ENCODE data around the gene TNS1. TPM values are rescaled to one million over a fixed set of nuclear protein-coding genes. Genes with fewer than 3 reads are reported as not detected.

TNS1 gene
- polyA plus RNA-seq, 3 donors = 0.26 to 1.6 (median 1.5) TPM

- Mint-ChIP-seq H3K4me3 (no peak overlapping the region), H3K4me1 (peaks cover 20% of the 10 kb centered on the region), H3K27ac (peak overlapping the region in 1 of 7 donors; percentile 8), H3K27me3 (ENCODE audit: low read depth in 3 of 3) (peaks cover 3 to 10% (median 4%) of the 10 kb centered on the region in 3 donors), H3K9me3 (no peaks in the 10 kb centered on the region), H3K36me3 (peaks cover 0 to 2% of the 10 kb centered on the region in 2 donors)
- H3K79me2 ChIP-seq (ENCODE audit: insufficient read depth, low read length) = no peaks in the 10 kb centered on the region
- no peak overlapping the region for H3K4me2 ChIP-seq (replicated peaks; ENCODE audit: extremely low read depth, low read length, poor library complexity, severe bottlenecking)
- no peaks in the 10 kb centered on the region for H3K27me3 ChIP-seq (ENCODE audit: control insufficient read depth in 2 of 2, insufficient read depth in 2 of 2, low read length in 2 of 2)
- no peaks in the 10 kb centered on the region for H3K9me3 ChIP-seq (replicated peaks in 1 of 2; ENCODE audit: control insufficient read depth in 1 of 2, insufficient read depth in 1 of 2, low read length in 2 of 2)
- no peak overlapping the region for H3K9ac ChIP-seq (ENCODE audit: insufficient read depth, low read length, poor library complexity, severe bottlenecking)
- H3K36me3 ChIP-seq (replicated peaks in 1 of 2; ENCODE audit: control insufficient read depth in 1 of 2, insufficient read depth in 2 of 2, low read length in 2 of 2) = no peaks in the 10 kb centered on the region
- no peak for TF ChIP-seq CTCF (IDR thresholded peaks at IDR 0.05)
- peak in 1 of 3 donors; percentile 34 for DNase-seq
- H4K20me1 ChIP-seq (ENCODE audit: insufficient read depth, low read length) = no peaks in the 10 kb centered on the region
- intact Hi-C loops (cut with micrococcal nuclease) = loop anchor here (5.0 to 10.0 kb wide), 2 partner anchors 47 to 680 kb away; no protein-coding TSS in a partner anchor
- peaks cover 12 to 13% of the 10 kb centered on the region in 2 donors for H3K4me1 ChIP-seq (ENCODE audit: control insufficient read depth in 1 of 2, insufficient read depth in 2 of 2, low read length in 2 of 2)
- no peak overlapping the region for H3K4me3 ChIP-seq (replicated peaks in 1 of 3; ENCODE audit: low read depth in 2 of 3, low read length in 3 of 3)
- H3K27ac ChIP-seq (ENCODE audit: low read depth in 1 of 2, low read length in 2 of 2) = no peak overlapping the region
- H2AFZ ChIP-seq (ENCODE audit: insufficient read depth, low read depth, low read length, poor library complexity, severe bottlenecking) = no peak overlapping the region
- WGBS (ENCODE audit: insufficient coverage) = 63% methylated on average over 7 of the region's 8 CpGs
Observed at GRCh38 chr2:217797661-217798069, 205.1 kb downstream of the TNS1 start.

- peaks cover 0 to 2% of the 10 kb centered on the region in 2 donors for H3K36me3 Mint-ChIP-seq
- no peaks in the 10 kb centered on the region for H3K79me2 ChIP-seq (ENCODE audit: insufficient read depth, low read length)
- intact Hi-C loops (cut with micrococcal nuclease) = loop anchor here (5.0 to 10.0 kb wide), 2 partner anchors 48 to 680 kb away; no protein-coding TSS in a partner anchor
- WGBS (ENCODE audit: insufficient coverage) = 68% methylated on average over 3 of the region's 3 CpGs
- H3K36me3 ChIP-seq (replicated peaks in 1 of 2; ENCODE audit: control insufficient read depth in 1 of 2, insufficient read depth in 2 of 2, low read length in 2 of 2) = no peaks in the 10 kb centered on the region
- H3K4me3 ChIP-seq (replicated peaks in 1 of 3; ENCODE audit: low read depth in 2 of 3, low read length in 3 of 3) = no peak overlapping the region
- DNase-seq = peak in 1 of 3 donors; percentile 11
- no peak overlapping the region for H3K4me3 Mint-ChIP-seq
- H3K9ac ChIP-seq (ENCODE audit: insufficient read depth, low read length, poor library complexity, severe bottlenecking) = no peak overlapping the region
- H3K4me1 Mint-ChIP-seq = peaks cover 20% of the 10 kb centered on the region
- H3K27me3 Mint-ChIP-seq (ENCODE audit: low read depth in 3 of 3) = peaks cover 2 to 10% (median 3%) of the 10 kb centered on the region in 3 donors
- H3K4me1 ChIP-seq (ENCODE audit: control insufficient read depth in 1 of 2, insufficient read depth in 2 of 2, low read length in 2 of 2) = peaks cover 12 to 13% of the 10 kb centered on the region in 2 donors
- H2AFZ ChIP-seq (ENCODE audit: insufficient read depth, low read depth, low read length, poor library complexity, severe bottlenecking) = no peak overlapping the region
- no peak overlapping the region for H3K27ac ChIP-seq (ENCODE audit: low read depth in 1 of 2, low read length in 2 of 2)
- H3K27ac Mint-ChIP-seq = peak overlapping the region in 3 of 7 donors; percentile 25 to 50 (median 44)
- no peaks in the 10 kb centered on the region for H3K27me3 ChIP-seq (ENCODE audit: control insufficient read depth in 2 of 2, insufficient read depth in 2 of 2, low read length in 2 of 2)
- no peak for TF ChIP-seq CTCF (IDR thresholded peaks at IDR 0.05)
- H3K4me2 ChIP-seq (replicated peaks; ENCODE audit: extremely low read depth, low read length, poor library complexity, severe bottlenecking) = no peak overlapping the region
- no peaks in the 10 kb centered on the region for H3K9me3 Mint-ChIP-seq
- H3K9me3 ChIP-seq (replicated peaks in 1 of 2; ENCODE audit: control insufficient read depth in 1 of 2, insufficient read depth in 1 of 2, low read length in 2 of 2) = no peaks in the 10 kb centered on the region
- no peaks in the 10 kb centered on the region for H4K20me1 ChIP-seq (ENCODE audit: insufficient read depth, low read length)
Observed at GRCh38 chr2:217797165-217797564, 205.6 kb downstream of the TNS1 start.

All from CD14-positive monocyte (primary cell).